PFSK-1 (cell line): ENCODE data around the gene ATAD3B.
A peak's percentile ranks its signal among the peaks of the same experiment; 100 is the strongest.

Experiments
- FOXP2 ChIP-seq: optimal IDR thresholded peaks from 2 replicates; pipeline ENCODE3; 2011; ENCODE audit warnings: borderline replicate concordance, control low read depth, inconsistent platforms; ENCODE audit not compliant: insufficient read depth; ENCODE audit errors: extremely low read length, extremely low read depth
- POLR2AphosphoS5 ChIP-seq: IDR thresholded peaks from 2 replicates; pipeline ENCODE4 v1.6.1; 2012; ENCODE audit warnings: low read depth, mild to moderate bottlenecking, control low read depth, low read length, moderate library complexity
- REST ChIP-seq, 2 experiments: IDR thresholded peaks; 2 replicates each; pipeline versions ENCODE4 v1.6.1 to v1.8.0; 2011 to 2012; ENCODE audit warnings: low read depth in 2 of 2, low read length in 2 of 2, control low read depth in 1 of 2, inconsistent platforms in 1 of 2, mild to moderate bottlenecking in 1 of 2, moderate library complexity in 1 of 2; ENCODE audit not compliant: insufficient read depth in 1 of 2
- SIN3A ChIP-seq: IDR thresholded peaks from 2 replicates; pipeline ENCODE4 v1.6.1; 2012; ENCODE audit warnings: mild to moderate bottlenecking, low read length, moderate library complexity, borderline replicate concordance; ENCODE audit not compliant: insufficient read depth
- TAF1 ChIP-seq: IDR thresholded peaks from 2 replicates; pipeline ENCODE4 v1.6.1; 2012; ENCODE audit warnings: low read length, control low read depth, borderline replicate concordance; ENCODE audit not compliant: insufficient read depth

ATAD3B gene

GRCh38 chr1:1511533-1512285 lies 40.1 kb downstream of the ATAD3B start, which contains the start of gene ATAD3A:
Gene ATAD3A (plus strand): TSS chr1:1512162. CDS start chr1:1512269, 107 bp downstream.
- TF ChIP-seq FOXP2, result peak; percentile 78
- TF ChIP-seq REST (IDR thresholded peaks at IDR 0.05; ENCODE audit: insufficient read depth in 1 of 2, low read depth in 2 of 2, low read length in 2 of 2), result no peak; a peak in 1 of 4 replicates
- TF ChIP-seq POLR2AphosphoS5, result peak; percentile 61
- no peak for TF ChIP-seq SIN3A
- 0 out of 2 replicates have a peak, but pooled peaks have one; percentile 6 for TF ChIP-seq TAF1

GRCh38 chr1:1517973-1518620 lies 46.5 kb downstream of the ATAD3B start:
- TF ChIP-seq REST (IDR thresholded peaks at IDR 0.05; ENCODE audit: insufficient read depth in 1 of 2, low read depth in 2 of 2, low read length in 2 of 2), result no peak

- TF ChIP-seq POLR2AphosphoS5 (no peak), TAF1 (no peak), REST (IDR thresholded peaks at IDR 0.05; ENCODE audit: insufficient read depth in 1 of 2, low read depth in 2 of 2, low read length in 2 of 2) (no peak), FOXP2 (no peak), SIN3A (no peak)
Observed at GRCh38 chr1:1521331-1521730, 49.8 kb downstream of the ATAD3B start.

DNA sequence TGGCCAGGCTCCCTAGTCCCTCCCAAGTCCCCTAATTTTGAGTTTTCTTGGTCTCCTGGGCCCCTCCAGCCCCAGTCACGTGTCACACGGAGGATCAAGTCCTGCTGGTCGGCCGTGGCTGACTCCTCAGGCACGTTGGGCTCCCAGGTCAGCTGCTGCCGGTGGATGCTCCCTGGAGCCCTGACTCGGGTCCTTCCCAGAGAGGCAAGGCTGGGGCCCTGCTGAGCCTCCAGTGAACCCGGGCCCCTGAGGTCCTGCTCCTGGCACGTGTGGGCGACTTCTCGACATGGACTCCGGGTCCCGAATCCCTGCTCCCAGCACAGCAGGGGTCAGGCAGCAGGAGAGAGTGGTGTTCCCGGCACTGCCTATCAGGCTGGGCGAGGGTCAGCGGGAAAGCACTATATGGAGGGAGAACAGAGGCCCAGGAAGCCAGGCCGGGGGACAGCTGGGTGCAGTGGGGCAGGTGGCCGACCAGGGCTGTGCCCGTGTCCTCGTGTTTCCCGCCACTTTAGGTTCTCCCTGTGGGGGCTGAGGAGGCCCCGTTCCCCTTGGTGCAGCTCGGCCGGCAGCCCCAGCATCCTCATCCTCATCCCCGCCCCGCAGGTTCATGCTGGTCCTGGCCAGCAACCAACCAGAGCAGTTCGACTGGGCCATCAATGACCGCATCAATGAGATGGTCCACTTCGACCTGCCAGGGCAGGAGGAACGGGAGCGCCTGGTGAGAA lies 55.7 kb downstream of the ATAD3B start:
- no peak for TF ChIP-seq FOXP2
- TF ChIP-seq POLR2AphosphoS5, result no peak
- TF ChIP-seq REST (IDR thresholded peaks at IDR 0.05; ENCODE audit: insufficient read depth in 1 of 2, low read depth in 2 of 2, low read length in 2 of 2), result no peak
- no peak for TF ChIP-seq TAF1
- no peak for TF ChIP-seq SIN3A
